NB4 (cell line): ENCODE data around the gene SMPD3.

ENCODE experiments used
- DNase-seq: peaks from one replicate; pipeline ENCODE4 v3.0.0; 2010; ENCODE audit warnings: low read depth
- H3K4me3 ChIP-seq: one replicate; pipeline ENCODE4 v1.5.1; 2011; ENCODE audit warnings: mild to moderate bottlenecking, low read depth, low read length, moderate library complexity
- MYC ChIP-seq: IDR thresholded peaks from 2 replicates; pipeline ENCODE4 v1.6.1; 2011; ENCODE audit warnings: low read depth, low read length
- POLR2A ChIP-seq: IDR thresholded peaks from 2 replicates; pipeline ENCODE4 v1.6.1; 2011; ENCODE audit warnings: mild to moderate bottlenecking; ENCODE audit not compliant: insufficient read length; ENCODE audit errors: extremely low read depth
- TF ChIP-seq, protein P1 (sequence below): IDR thresholded peaks from 2 replicates; pipeline ENCODE4 v1.6.1; 2011; ENCODE audit warnings: low read depth, low read length
- TF ChIP-seq, protein P2 (sequence below): IDR thresholded peaks from one replicate; pipeline ENCODE4 v1.5.1; 2012; ENCODE audit warnings: low read depth, low read length

Gene SMPD3

DNA sequence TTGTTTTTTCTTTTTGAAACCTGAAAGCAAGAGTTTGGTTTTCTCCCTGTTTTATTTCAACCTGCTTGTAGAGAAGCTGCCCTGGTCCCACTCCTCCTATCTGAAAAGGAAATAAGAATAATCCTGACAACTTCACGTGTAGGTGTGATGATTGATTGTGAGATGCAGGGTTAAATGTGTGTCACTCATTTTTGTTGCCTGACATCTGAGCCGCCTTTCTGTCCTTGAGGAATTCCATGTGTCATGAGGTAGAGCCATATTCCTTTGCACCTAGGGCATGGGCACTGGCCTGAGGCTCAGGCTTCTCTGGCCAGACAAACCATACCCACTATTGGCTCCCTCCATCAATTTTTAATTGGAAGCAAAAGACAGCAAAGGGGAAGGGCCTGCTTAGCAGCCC lies 10.2 kb upstream of the SMPD3 start:
- TF ChIP-seq POLR2A (no peak), MYC (no peak)
- TF ChIP-seq, protein P1, sequence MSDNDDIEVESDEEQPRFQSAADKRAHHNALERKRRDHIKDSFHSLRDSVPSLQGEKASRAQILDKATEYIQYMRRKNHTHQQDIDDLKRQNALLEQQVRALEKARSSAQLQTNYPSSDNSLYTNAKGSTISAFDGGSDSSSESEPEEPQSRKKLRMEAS, result no peak
- TF ChIP-seq, protein P2, sequence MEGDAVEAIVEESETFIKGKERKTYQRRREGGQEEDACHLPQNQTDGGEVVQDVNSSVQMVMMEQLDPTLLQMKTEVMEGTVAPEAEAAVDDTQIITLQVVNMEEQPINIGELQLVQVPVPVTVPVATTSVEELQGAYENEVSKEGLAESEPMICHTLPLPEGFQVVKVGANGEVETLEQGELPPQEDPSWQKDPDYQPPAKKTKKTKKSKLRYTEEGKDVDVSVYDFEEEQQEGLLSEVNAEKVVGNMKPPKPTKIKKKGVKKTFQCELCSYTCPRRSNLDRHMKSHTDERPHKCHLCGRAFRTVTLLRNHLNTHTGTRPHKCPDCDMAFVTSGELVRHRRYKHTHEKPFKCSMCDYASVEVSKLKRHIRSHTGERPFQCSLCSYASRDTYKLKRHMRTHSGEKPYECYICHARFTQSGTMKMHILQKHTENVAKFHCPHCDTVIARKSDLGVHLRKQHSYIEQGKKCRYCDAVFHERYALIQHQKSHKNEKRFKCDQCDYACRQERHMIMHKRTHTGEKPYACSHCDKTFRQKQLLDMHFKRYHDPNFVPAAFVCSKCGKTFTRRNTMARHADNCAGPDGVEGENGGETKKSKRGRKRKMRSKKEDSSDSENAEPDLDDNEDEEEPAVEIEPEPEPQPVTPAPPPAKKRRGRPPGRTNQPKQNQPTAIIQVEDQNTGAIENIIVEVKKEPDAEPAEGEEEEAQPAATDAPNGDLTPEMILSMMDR, result no peak
- H3K4me3 ChIP-seq, result no peak overlapping the region
- no peak for DNase-seq

DNA sequence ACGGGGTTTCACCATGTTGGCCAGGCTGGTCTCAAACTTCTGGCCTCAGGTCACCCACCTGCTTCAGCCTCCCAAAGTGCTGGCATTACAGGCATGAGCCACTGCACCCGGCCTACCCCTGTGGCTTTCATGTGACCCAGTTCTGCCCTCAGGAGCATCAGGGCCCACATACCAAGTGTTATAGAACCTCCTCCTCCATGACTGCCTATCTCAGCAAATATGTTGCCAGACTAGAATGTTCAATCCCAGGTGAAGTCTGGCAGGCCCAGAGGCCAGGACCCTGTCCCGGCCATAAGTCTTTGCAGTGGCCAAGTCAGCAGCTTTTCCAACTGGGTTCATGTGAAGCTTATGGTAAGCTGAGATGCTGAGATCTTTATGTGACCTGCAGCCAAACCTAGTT lies 9.8 kb upstream of the SMPD3 start:
- no peak overlapping the region for H3K4me3 ChIP-seq
- no peak for DNase-seq
- no peak for TF ChIP-seq MYC

DNA sequence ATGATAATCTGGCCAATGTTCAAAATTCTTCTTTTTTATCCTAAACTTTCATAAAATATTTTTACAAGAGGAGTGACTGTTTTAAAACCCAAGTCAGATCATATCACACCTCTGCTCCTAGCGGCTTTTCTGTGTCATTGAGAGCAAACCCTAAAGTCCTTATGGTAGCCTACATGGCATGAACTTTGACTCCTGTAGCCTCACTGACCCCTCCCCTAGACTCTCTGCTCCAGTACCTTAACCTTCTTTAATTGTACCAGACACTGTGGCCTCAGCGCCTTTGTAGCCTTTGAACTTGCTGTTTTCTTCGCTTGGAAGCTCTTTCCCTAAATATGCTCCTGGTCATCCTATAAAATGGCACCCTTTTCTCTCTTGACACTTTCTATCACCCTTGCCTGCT lies 7.3 kb upstream of the SMPD3 start:
- no peak overlapping the region for H3K4me3 ChIP-seq
- TF ChIP-seq, protein P1, result no peak
- TF ChIP-seq MYC (no peak), POLR2A (no peak)
- TF ChIP-seq, protein P2, result no peak
- DNase-seq, result no peak

DNA sequence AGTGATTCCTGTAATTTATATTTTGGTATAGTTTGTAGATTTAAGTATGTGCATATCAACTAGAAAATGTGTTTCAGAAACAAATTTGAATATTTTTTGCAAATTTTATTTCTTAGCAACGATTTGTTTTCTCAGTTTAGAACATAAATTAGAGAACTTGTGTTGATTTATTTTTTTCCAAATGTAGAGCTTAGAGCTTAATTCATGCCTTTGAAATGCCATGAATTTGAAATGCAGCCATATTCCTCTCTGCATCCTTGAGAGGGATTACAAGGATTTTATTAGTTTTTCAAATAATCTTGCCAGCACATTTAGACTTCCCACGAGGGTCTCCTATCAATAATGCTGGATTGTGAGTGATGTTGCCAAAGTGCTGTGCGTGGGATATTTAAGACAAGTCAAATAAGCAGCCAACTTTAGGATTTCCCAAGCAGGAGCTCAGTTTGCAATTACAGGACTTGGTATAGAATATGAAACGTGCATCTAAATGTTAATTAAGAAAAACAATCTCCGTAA lies 6.7 kb upstream of the SMPD3 start:
- TF ChIP-seq, protein P2, result no peak
- TF ChIP-seq, protein P1, result no peak
- no peak for TF ChIP-seq POLR2A
- no peak for TF ChIP-seq MYC
- H3K4me3 ChIP-seq, result no peak overlapping the region
- DNase-seq, result no peak

DNA sequence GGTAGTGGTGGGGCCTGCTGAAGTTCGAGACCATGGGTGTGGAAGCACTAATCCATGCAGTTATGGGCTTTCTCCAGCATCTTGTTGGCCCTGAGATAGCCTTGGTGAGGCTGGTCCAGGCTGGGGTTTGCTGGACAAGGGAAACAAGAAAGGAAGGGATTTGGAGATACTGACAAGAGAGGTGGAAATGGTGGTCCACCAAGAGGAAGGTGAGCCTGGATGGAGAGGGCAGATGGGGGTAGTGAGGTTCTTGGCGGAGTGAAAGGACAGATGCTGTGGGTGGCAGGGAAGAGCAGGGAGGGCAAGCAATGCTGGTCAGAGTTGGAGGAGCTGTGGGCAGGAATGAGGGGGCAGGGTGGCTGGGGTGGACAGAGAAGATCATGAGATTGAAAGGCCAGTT lies 5.5 kb upstream of the SMPD3 start:
- no peak for TF ChIP-seq MYC
- TF ChIP-seq, protein P2, result no peak
- H3K4me3 ChIP-seq, result no peak overlapping the region

DNA sequence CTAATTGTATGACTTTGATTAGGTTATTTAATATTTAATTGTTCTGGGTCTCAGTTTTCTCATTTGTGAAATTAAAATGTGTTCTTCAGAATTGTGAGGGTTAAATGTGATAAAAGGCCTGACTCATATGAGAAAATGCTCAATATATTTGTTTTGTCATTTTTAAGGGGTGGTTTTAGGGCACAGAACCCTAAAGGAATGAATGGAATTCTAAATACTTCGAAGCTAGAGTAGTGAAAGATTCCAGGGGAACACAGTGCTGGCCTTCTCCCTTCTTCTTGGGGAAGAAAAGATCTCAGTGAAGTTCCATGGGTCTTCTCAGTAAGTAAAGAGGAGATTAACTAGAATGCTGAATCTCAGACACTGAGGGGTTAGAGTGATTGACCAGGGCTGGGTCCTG lies 3.9 kb upstream of the SMPD3 start:
- no peak overlapping the region for H3K4me3 ChIP-seq
- TF ChIP-seq, protein P1, result no peak
- no peak for TF ChIP-seq POLR2A
- DNase-seq, result no peak

More for the DNA sequence above, 5.5 kb upstream of the SMPD3 start:
- DNase-seq, result no peak

DNA sequence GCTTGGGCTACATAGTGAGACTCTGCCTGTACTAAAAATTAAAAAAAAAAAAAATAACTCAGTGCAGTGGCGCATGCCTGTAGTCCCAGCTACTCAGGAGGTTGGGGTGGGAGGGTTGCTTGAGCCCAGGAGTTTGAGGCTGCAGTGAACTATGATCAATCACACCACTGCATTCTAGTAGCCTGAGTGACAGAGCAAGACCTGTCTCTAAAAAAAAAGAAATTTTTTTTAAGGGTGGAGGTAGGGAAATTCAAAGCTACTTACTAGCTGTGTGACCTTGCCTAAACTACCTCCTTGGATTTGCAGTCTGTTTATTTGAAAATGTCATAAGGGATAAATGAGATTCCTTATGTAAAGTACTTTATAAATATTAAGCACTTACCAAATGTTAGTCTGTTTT lies 3.4 kb upstream of the SMPD3 start:
- no peak for TF ChIP-seq MYC
- TF ChIP-seq, protein P1, result no peak
- no peak for TF ChIP-seq POLR2A
- TF ChIP-seq, protein P2, result no peak
- no peak overlapping the region for H3K4me3 ChIP-seq
- DNase-seq, result no peak
